SIG-M5 (cell line): ENCODE results near the gene CASZ1.

ENCODE experiments used
- DNase-seq: peaks from one replicate; lab custom pipeline; 2025; lab: John Stamatoyannopoulos, UW

Gene CASZ1

GRCh38 chr1:10621906-10622305 is 174.5 kb downstream of the CASZ1 start:
- no peak for DNase-seq

GRCh38 chr1:10620776-10621175 is 175.7 kb downstream of the CASZ1 start:
- DNase-seq = no peak

GRCh38 chr1:10617931-10618885 is 178.2 kb downstream of the CASZ1 start:
- no peak for DNase-seq

DNA sequence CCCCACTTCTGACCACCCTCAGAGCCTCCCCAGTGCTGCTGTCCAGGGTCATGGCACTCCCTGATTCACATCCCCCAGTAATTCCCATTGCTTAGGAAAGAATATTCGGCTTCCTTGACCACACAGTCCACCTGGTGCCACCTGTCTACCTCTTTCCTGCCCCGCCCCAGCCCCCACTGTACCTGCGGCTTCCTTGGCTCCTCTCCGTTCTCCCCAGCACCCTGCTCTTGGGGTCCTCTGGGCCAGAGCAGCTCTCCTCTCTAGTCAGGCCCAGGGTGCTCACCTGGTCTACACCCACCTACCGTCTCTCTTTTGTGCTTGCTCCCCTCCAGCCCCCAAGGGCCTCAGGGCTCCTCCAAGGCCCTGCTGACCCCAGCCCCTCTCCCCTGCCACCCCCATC is 179.1 kb downstream of the CASZ1 start:
- no peak for DNase-seq

GRCh38 chr1:10616696-10617095 is 179.8 kb downstream of the CASZ1 start:
- no peak for DNase-seq

- DNase-seq = no peak
Measured at GRCh38 chr1:10615932-10616671, 180.3 kb downstream of the CASZ1 start.

DNA sequence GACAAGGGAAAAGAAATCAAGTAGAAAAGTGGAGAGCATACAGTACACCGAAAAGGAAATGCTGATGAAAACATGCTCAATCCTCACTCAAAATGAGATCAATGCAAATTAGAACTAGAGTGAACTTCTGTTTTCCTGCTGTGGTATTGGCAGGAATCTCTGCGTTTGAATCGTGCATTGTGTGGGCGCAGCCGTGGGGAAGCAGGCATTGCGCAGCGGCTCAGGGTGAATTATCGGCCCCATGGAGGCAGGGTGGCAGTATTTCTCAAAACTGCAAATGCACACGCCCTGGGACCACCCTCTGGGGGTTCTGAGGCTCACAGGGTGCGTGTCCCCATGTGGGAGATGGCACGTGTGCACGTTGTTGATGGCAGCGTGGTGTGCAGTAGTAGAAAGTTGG is 181.1 kb downstream of the CASZ1 start:
- DNase-seq = no peak

- no peak for DNase-seq
Measured at GRCh38 chr1:10614377-10615225, 181.8 kb downstream of the CASZ1 start.

DNA sequence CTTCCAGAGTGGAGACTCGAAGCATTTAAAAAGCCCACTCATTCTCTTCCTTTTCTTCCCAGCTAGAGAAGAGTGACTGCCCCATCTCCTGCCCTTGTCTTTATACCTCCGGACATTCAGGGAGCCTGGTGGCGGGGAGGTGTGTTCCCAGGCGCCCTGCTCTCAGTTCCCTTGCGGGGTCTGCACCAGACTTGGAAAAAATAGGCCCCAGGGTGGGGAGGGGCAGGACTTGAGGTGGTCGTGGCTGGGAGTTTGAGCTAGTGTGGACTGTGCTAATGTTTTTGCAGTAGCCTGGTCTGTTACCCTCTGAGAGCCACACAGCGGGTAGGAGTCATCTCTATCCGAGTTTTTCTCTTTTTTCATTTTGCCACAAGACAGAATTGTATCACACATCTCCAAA is 182.6 kb downstream of the CASZ1 start:
- no peak for DNase-seq

DNA sequence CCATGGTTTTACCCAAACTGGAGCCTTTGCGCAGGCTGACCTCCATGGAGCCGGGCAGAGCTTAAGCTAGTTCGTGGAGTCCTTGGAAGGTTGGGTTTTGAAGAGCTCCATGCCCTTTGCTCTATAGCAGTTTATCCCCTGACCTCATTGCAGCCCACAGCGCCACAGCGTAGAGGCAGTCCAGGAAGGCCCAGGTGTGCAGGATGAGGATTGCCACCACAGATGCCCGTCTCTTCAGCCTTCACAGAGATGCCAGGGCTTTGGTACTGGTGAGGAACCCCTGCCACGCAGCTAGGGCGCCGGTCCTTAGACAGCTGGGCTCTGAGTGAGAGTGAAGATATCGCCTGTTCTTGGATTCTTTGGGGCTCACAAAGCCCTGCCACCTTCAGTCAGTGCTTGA is 183.1 kb downstream of the CASZ1 start:
- no peak for DNase-seq

- DNase-seq = no peak
Measured at GRCh38 chr1:10612436-10613160, 183.8 kb downstream of the CASZ1 start.

DNA sequence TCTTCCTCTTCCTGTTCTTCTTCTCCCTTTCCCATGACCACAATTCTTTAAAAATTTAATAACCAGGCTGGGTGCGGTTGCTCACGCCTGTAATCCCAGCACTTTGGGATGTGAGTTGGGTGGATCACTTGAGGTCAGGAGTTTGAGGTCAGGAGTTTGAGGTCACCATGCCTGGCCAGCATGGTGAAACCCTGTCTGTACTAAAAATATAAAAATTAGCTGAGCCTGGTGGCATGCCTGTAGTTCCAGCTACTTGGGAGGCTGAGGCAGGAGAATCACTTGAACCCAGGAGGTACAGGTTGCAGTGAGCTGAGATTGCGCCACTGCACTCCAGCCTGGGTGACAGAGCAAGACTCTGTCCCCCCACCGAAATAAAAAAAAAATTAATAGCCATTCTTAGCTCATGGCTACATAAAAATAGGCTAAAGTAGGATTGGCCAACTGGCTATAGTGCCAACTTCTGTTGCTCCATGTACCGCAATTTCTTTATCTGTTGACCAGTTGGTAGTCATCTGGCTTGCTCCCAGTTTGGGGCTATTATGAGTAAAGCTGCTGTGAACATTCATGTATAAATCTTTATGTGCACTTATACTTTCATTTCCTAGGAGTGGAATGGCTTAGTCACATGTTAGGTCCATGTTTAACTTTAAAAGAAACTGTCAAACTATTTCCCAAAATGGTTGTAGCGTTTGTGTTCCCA is 185.4 kb downstream of the CASZ1 start:
- DNase-seq = no peak

DNA sequence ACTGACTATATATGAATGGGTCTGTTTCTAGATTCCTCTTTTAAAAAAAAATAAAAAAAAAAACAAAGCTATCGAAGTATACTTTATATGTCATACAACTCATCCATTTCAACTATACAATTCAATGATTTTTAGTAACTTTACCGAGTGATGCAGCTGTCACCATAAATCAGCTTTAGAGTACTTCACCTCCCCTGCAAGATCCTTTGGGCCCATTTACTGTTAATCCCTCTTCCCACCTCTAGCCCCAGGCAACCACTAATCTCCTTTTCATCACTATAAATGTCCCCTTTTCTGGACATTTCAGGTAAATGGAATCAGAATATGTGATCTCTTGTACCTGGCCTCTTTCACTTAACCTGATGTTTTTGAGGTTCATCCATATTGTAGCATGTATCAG is 187.8 kb downstream of the CASZ1 start:
- no peak for DNase-seq

- no peak for DNase-seq
Measured at GRCh38 chr1:10607228-10607627, 189.2 kb downstream of the CASZ1 start.

DNA sequence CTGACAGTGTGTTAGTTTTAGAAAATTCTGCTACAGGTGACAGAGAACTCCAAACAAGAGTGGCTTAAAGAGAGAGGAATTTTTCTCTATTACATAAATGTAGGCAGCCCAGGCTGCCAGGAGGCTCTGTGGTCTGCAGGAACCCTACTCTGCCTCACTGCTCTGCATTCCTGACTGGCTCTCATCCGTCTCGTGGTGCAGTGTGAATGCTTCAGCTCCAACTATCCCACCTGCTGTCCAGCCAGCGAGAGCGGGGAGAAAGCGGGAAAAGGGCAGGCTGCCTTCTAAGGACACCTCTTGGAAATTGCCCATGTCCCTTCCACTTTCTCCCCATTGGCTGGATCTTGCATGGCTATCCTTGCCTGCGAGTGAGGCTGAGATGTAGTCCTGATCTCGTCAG is 190.4 kb downstream of the CASZ1 start:
- no peak for DNase-seq

GRCh38 chr1:10604966-10605365 is 191.5 kb downstream of the CASZ1 start:
- DNase-seq = no peak

- DNase-seq = no peak
Measured at GRCh38 chr1:10602936-10603335, 193.5 kb downstream of the CASZ1 start.

DNA sequence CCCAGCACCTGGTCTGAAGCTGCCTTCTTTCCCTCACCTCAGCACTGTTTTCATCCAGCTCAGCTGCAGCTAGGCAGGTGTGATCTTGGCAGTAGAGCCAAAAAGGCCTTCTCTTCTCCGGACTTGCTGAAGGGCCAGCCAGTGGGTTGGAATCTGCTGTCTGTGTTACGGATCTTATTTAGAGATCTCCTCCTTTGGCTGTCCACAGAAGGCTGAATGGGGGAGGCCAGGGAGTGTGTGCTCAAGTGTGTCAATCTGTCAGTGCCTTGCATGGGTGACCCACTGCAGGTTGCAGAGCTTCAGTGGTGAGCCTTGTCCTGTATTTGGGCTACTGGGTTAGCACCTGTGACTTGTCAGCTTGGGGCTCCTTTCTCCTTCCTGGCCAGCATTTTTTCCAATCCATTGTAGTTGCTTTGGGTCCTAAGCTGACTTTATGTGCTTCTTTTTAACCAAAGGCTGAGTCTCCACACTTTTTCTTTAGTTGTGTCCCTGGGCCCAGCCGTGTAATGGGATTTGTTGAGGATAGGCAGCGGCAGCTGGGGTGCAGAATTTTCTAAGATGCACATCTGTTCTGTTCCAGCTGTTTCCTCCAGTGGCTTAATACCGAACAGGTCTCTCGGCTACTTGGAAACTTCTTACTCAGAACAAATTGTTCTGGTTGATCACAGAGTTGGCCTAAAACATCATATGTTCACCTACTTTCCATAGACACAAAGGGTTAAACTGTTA is 194.9 kb downstream of the CASZ1 start:
- DNase-seq = no peak

GRCh38 chr1:10599194-10599861 is 197.1 kb downstream of the CASZ1 start:
- no peak for DNase-seq

DNA sequence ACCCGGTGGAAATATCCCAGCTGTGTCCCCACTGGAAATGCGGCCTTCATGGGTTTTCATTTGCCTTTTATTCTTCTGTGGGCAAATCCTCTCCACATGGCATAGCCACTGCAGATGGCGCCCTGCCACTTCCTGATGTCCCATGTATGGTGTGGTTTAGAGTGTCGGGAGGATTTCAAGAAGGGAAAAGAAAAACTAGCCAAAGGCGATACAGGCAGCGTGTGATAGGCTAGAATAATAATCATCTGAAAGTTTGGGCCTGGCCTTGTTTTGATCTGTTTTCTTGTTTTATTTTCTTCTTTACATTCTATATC is 198.1 kb downstream of the CASZ1 start:
- no peak for DNase-seq
